Measurements from ENCODE around the gene C1QTNF9. TPM values are rescaled to one million over a fixed set of nuclear protein-coding genes. Genes with fewer than 3 reads are reported as not detected.

The C1QTNF9 gene
- total RNA-seq, 1 experiment from 2014 or later = not detected

DNA sequence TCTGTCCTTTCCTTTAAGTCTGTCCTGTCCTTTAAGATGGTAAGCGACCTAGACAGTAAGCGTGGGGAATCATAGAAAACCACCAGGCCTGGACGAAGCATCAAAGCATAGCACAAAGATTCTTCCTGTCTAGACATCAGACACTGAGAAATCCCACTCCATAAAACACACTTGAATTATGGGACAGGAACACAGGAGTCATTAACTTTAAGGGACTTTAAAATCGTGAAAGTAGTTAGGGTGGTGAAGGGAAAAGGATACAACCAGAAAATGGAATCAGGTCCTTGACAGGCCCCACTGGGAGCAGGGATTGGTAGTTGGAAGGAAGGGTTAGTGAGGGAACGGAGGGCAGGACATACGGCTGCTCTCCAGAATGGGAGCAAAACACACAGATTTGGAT lies 31.6 kb upstream of the C1QTNF9 start:
- in situ Hi-C loops (cut with HindIII; ENCODE audit: low pct_unique_long_range_greater_than_20kb, low sequenced_read_pairs) = no loop called here
- intact Hi-C loops (cut with micrococcal nuclease; ENCODE audit: unreplicated experiment) = no loop called here
- POLR2A ChIA-PET = no interaction called here
- CTCF ChIA-PET = no interaction called here
- no peak overlapping the region for H3K4me3 ChIP-seq (ENCODE audit: low read depth in 2 of 2, low read length in 2 of 2)
- H3K27ac ChIP-seq (ENCODE audit: low read length) = no peak overlapping the region
- no peaks in the 10 kb centered on the region for H3K4me1 ChIP-seq (ENCODE audit: control insufficient read depth, insufficient read depth, low read length)
- H3K9me3 ChIP-seq (ENCODE audit: control insufficient read depth, insufficient read depth, low read depth, low read length) = no peaks in the 10 kb centered on the region
- ATAC-seq (no peak), DNase-seq (ENCODE audit: low read depth, low spot score) (no peak)
- H3K36me3 ChIP-seq (ENCODE audit: control insufficient read depth, insufficient read depth, low read length) = no peaks in the 10 kb centered on the region
- TF ChIP-seq CTCF (IDR thresholded peaks at IDR 0.05) = no peak
- TF ChIP-seq SIN3A (IDR thresholded peaks at IDR 0.05; ENCODE audit: borderline replicate concordance, insufficient read depth, low read depth, low read length) = no peak
- TF ChIP-seq POLR2AphosphoS5 (IDR thresholded peaks at IDR 0.05; ENCODE audit: low read depth, low read length) = no peak
- TF ChIP-seq REST (IDR thresholded peaks at IDR 0.05; ENCODE audit: insufficient read depth in 1 of 2, low read depth in 2 of 2, low read length in 1 of 2) = no peak
- no peak for TF ChIP-seq TCF7L2 (IDR thresholded peaks at IDR 0.05; ENCODE audit: low read depth, low read length)
- BruUV-seq (replicated peaks) = no TSS peak
- no peaks in the 10 kb centered on the region for H3K27me3 ChIP-seq (ENCODE audit: control insufficient read depth, insufficient read depth, low read length)

GRCh38 chr13:24279327-24280110 lies 29.9 kb upstream of the C1QTNF9 start:
- DNase-seq (ENCODE audit: low read depth, low spot score) = no peak
- H3K4me3 ChIP-seq (ENCODE audit: low read depth in 2 of 2, low read length in 2 of 2) = no peak overlapping the region
- H3K27ac ChIP-seq (ENCODE audit: low read length) = no peak overlapping the region
- ChIA-PET POLR2A (no interaction called here), CTCF (no interaction called here)
- no TSS peak for BruUV-seq (replicated peaks)
- H3K27me3 ChIP-seq (ENCODE audit: control insufficient read depth, insufficient read depth, low read length) = no peaks in the 10 kb centered on the region
- no peaks in the 10 kb centered on the region for H3K9me3 ChIP-seq (ENCODE audit: control insufficient read depth, insufficient read depth, low read depth, low read length)
- ATAC-seq = no peak
- H3K36me3 ChIP-seq (ENCODE audit: control insufficient read depth, insufficient read depth, low read length) = no peaks in the 10 kb centered on the region
- no peaks in the 10 kb centered on the region for H3K4me1 ChIP-seq (ENCODE audit: control insufficient read depth, insufficient read depth, low read length)
- in situ Hi-C loops (cut with HindIII; ENCODE audit: low pct_unique_long_range_greater_than_20kb, low sequenced_read_pairs) (no loop called here), intact Hi-C loops (cut with micrococcal nuclease; ENCODE audit: unreplicated experiment) (no loop called here)
- no peak for TF ChIP-seq POLR2AphosphoS5 (IDR thresholded peaks at IDR 0.05; ENCODE audit: low read depth, low read length)
- TF ChIP-seq SIN3A (IDR thresholded peaks at IDR 0.05; ENCODE audit: borderline replicate concordance, insufficient read depth, low read depth, low read length) = no peak
- TF ChIP-seq CTCF (IDR thresholded peaks at IDR 0.05) = no peak
- TF ChIP-seq REST (IDR thresholded peaks at IDR 0.05; ENCODE audit: insufficient read depth in 1 of 2, low read depth in 2 of 2, low read length in 1 of 2) = no peak
- no peak for TF ChIP-seq TCF7L2 (IDR thresholded peaks at IDR 0.05; ENCODE audit: low read depth, low read length)

Data from Panc1 (cell line).